Effector memory CD8-positive, alpha-beta T cell (primary cell): ENCODE measurements around the gene KCNA10.
A peak's percentile ranks its signal among the peaks of the same experiment; 100 is the strongest.

ENCODE experiments used
- ATAC-seq: fragments of 150-1000 bp; cut with Tn5 transposase; replicated peaks from 2 replicates; pipeline ENCODE4 v1.10.0; 2021; ENCODE audit warnings: mild to moderate bottlenecking, moderate library complexity
- DNase-seq, 3 experiments: peaks; one replicate each; pipeline ENCODE4 v3.0.0; 2021
- H3K27ac Mint-ChIP-seq, 2 donors: one replicate each; pipeline ENCODE4 v1.8.0; 2022; ENCODE audit warnings: mild to moderate bottlenecking in 2 of 2, mixed read lengths in 2 of 2, moderate library complexity in 2 of 2
- H3K27me3 Mint-ChIP-seq, 2 donors: one replicate each; pipeline ENCODE4 v1.8.0; 2022; ENCODE audit warnings: mixed read lengths in 2 of 2
- H3K36me3 Mint-ChIP-seq: one replicate; pipeline ENCODE4 v1.8.0; 2022; ENCODE audit warnings: mild to moderate bottlenecking, moderate library complexity, mixed read lengths; ENCODE audit not compliant: insufficient read depth
- H3K4me1 Mint-ChIP-seq, 2 donors: one replicate each; pipeline ENCODE4 v1.8.0; 2022; ENCODE audit warnings: low read depth in 2 of 2, mixed read lengths in 2 of 2
- H3K4me3 Mint-ChIP-seq, 2 donors: one replicate each; pipeline ENCODE4 v1.8.0; 2022; ENCODE audit warnings: mild to moderate bottlenecking in 2 of 2, mixed read lengths in 2 of 2, moderate library complexity in 2 of 2
- H3K9me3 Mint-ChIP-seq, 2 donors: one replicate each; pipeline ENCODE4 v1.8.0; 2022; ENCODE audit warnings: mixed read lengths in 2 of 2

The KCNA10 gene

GRCh38 chr1:110504226-110504625, 14.7 kb downstream of the KCNA10 start:
- ATAC-seq (no peak), DNase-seq (no peak)
- no peak overlapping the region for H3K4me3 Mint-ChIP-seq
- peaks cover 48 to 67% of the 10 kb centered on the region in 2 donors for H3K27me3 Mint-ChIP-seq
- H3K27ac Mint-ChIP-seq = no peak overlapping the region
- H3K36me3 Mint-ChIP-seq = no peaks in the 10 kb centered on the region
- H3K4me1 Mint-ChIP-seq = no peaks in the 10 kb centered on the region
- H3K9me3 Mint-ChIP-seq = no peaks in the 10 kb centered on the region

GRCh38 chr1:110503471-110503870, 15.5 kb downstream of the KCNA10 start:
- no peak for ATAC-seq

GRCh38 chr1:110502402-110503151, 16.4 kb downstream of the KCNA10 start:
- no peaks in the 10 kb centered on the region for H3K36me3 Mint-ChIP-seq
- no peak overlapping the region for H3K4me3 Mint-ChIP-seq
- peaks cover 41 to 53% of the 10 kb centered on the region in 2 donors for H3K27me3 Mint-ChIP-seq
- H3K27ac Mint-ChIP-seq = no peak overlapping the region
- DNase-seq (no peak), ATAC-seq (no peak)
- H3K4me1 Mint-ChIP-seq = no peaks in the 10 kb centered on the region
- H3K9me3 Mint-ChIP-seq = no peaks in the 10 kb centered on the region

More at GRCh38 chr1:110503471-110503870, 15.5 kb downstream of the KCNA10 start:
- no peaks in the 10 kb centered on the region for H3K36me3 Mint-ChIP-seq
- peaks cover 48 to 62% of the 10 kb centered on the region in 2 donors for H3K27me3 Mint-ChIP-seq
- H3K27ac Mint-ChIP-seq = no peak overlapping the region
- no peaks in the 10 kb centered on the region for H3K9me3 Mint-ChIP-seq
- no peaks in the 10 kb centered on the region for H3K4me1 Mint-ChIP-seq
- DNase-seq = no peak
- H3K4me3 Mint-ChIP-seq = no peak overlapping the region

GRCh38 chr1:110501488-110502132, 17.4 kb downstream of the KCNA10 start:
- Mint-ChIP-seq H3K4me1 (no peaks in the 10 kb centered on the region), H3K4me3 (no peak overlapping the region), H3K27me3 (peaks cover 32 to 43% of the 10 kb centered on the region in 2 donors), H3K9me3 (no peaks in the 10 kb centered on the region), H3K27ac (no peak overlapping the region), H3K36me3 (no peaks in the 10 kb centered on the region)
- ATAC-seq (no peak), DNase-seq (no peak)

- ATAC-seq = no peak
- Mint-ChIP-seq H3K36me3 (no peaks in the 10 kb centered on the region), H3K27ac (no peak overlapping the region), H3K4me1 (no peaks in the 10 kb centered on the region), H3K9me3 (no peaks in the 10 kb centered on the region), H3K4me3 (no peak overlapping the region), H3K27me3 (peaks cover 21 to 28% of the 10 kb centered on the region in 2 donors)
- no peak for DNase-seq
Measured at GRCh38 chr1:110498270-110498669, 20.7 kb downstream of the KCNA10 start.

- DNase-seq = peak; percentile 76 to 78 (median 78)
- Mint-ChIP-seq H3K4me3 (no peak overlapping the region), H3K36me3 (no peaks in the 10 kb centered on the region), H3K4me1 (no peaks in the 10 kb centered on the region), H3K27ac (no peak overlapping the region), H3K9me3 (no peaks in the 10 kb centered on the region), H3K27me3 (peaks cover 8 to 10% of the 10 kb centered on the region in 2 donors)
- peak; percentile 86 for ATAC-seq
Measured at GRCh38 chr1:110495926-110496600, 22.9 kb downstream of the KCNA10 start.

GRCh38 chr1:110494522-110495406, 24.2 kb downstream of the KCNA10 start:
- ATAC-seq = no peak
- DNase-seq = no peak
- H3K4me3 Mint-ChIP-seq = no peak overlapping the region
- H3K27me3 Mint-ChIP-seq = peaks cover 0 to under 1% of the 10 kb centered on the region in 2 donors
- no peaks in the 10 kb centered on the region for H3K9me3 Mint-ChIP-seq
- H3K36me3 Mint-ChIP-seq = no peaks in the 10 kb centered on the region
- H3K4me1 Mint-ChIP-seq = no peaks in the 10 kb centered on the region
- H3K27ac Mint-ChIP-seq = no peak overlapping the region

- no peak for DNase-seq
- Mint-ChIP-seq H3K9me3 (no peaks in the 10 kb centered on the region), H3K27me3 (no peaks in the 10 kb centered on the region), H3K4me1 (no peaks in the 10 kb centered on the region), H3K27ac (no peak overlapping the region), H3K4me3 (no peak overlapping the region), H3K36me3 (no peaks in the 10 kb centered on the region)
- no peak for ATAC-seq
Measured at GRCh38 chr1:110494036-110494435, 24.9 kb downstream of the KCNA10 start.

- no peak for DNase-seq
- H3K27me3 Mint-ChIP-seq = peaks cover 0 to 2% of the 10 kb centered on the region in 2 donors
- H3K36me3 Mint-ChIP-seq = no peaks in the 10 kb centered on the region
- H3K4me1 Mint-ChIP-seq = no peaks in the 10 kb centered on the region
- no peak overlapping the region for H3K27ac Mint-ChIP-seq
- ATAC-seq = no peak
- no peak overlapping the region for H3K4me3 Mint-ChIP-seq
- no peaks in the 10 kb centered on the region for H3K9me3 Mint-ChIP-seq
Measured at GRCh38 chr1:110493059-110493699, 25.8 kb downstream of the KCNA10 start.

GRCh38 chr1:110492573-110492972, 26.4 kb downstream of the KCNA10 start:
- Mint-ChIP-seq H3K27ac (no peak overlapping the region), H3K4me1 (no peaks in the 10 kb centered on the region), H3K27me3 (peaks cover 6 to 8% of the 10 kb centered on the region in 2 donors), H3K4me3 (no peak overlapping the region), H3K9me3 (no peaks in the 10 kb centered on the region), H3K36me3 (no peaks in the 10 kb centered on the region)
- ATAC-seq = no peak
- DNase-seq = no peak

- no peaks in the 10 kb centered on the region for H3K4me1 Mint-ChIP-seq
- H3K4me3 Mint-ChIP-seq = no peak overlapping the region
- H3K27ac Mint-ChIP-seq = no peak overlapping the region
- H3K27me3 Mint-ChIP-seq = peaks cover 15 to 25% of the 10 kb centered on the region in 2 donors
- DNase-seq (no peak), ATAC-seq (no peak)
- H3K9me3 Mint-ChIP-seq = no peaks in the 10 kb centered on the region
- no peaks in the 10 kb centered on the region for H3K36me3 Mint-ChIP-seq
Measured at GRCh38 chr1:110490791-110491451, 28.1 kb downstream of the KCNA10 start.

- ATAC-seq (no peak), DNase-seq (no peak)
- Mint-ChIP-seq H3K27ac (no peak overlapping the region), H3K4me1 (no peaks in the 10 kb centered on the region), H3K27me3 (peaks cover 22 to 33% of the 10 kb centered on the region in 2 donors), H3K36me3 (no peaks in the 10 kb centered on the region), H3K9me3 (no peaks in the 10 kb centered on the region), H3K4me3 (no peak overlapping the region)
Measured at GRCh38 chr1:110489973-110490542, 28.9 kb downstream of the KCNA10 start.
